K562 (cell line): ENCODE results near the gene SLC30A1. TPM values are rescaled to one million over a fixed set of nuclear protein-coding genes. Genes with fewer than 3 reads are reported as not detected.

Experiments used
- GABPA ChIP-seq: fragments of 200-800 bp; sonication (Bioruptor generic); conservative IDR thresholded peaks from 2 replicates; pipeline ENCODE4 v1.6.1; 2016; ENCODE audit warnings: low read depth, missing genetic modification characterization, missing compliant biosample characterization
- HSF4 ChIP-seq: fragments of 250-450 bp; sonication (Bioruptor Pico); IDR thresholded peaks from 2 replicates; pipeline ENCODE4 v2.1.2; 2022; ENCODE audit warnings: mild to moderate bottlenecking, moderate library complexity, borderline replicate concordance
- SIN3A ChIP-seq, 2 experiments: fragments of 150-350 bp in 1 of 2; IDR thresholded peaks; 2 replicates each; pipeline ENCODE4 v1.6.1; 2011 to 2016; ENCODE audit warnings: borderline replicate concordance in 2 of 2, low read depth in 2 of 2, low read length in 2 of 2, mild to moderate bottlenecking in 2 of 2, moderate library complexity in 2 of 2; ENCODE audit not compliant: control insufficient read depth in 1 of 2
- SIN3B ChIP-seq: fragments of 450-650 bp; IDR thresholded peaks from 2 replicates; pipeline ENCODE4 v1.6.1; 2017; ENCODE audit warnings: low read depth, mild to moderate bottlenecking, moderate library complexity
- SRSF9 ChIP-seq: fragments of 200-400 bp; formaldehyde crosslinking; IDR thresholded peaks from 2 replicates; pipeline ENCODE4 v1.6.1; 2017; ENCODE audit warnings: low read depth, low read length, borderline replicate concordance
- polyA plus RNA-seq, 8 experiments: library from polyadenylated mRNA; depleted of rRNA in 4 of 8; stranded (reverse) in 5 of 8; unstranded in 3 of 8; fragments of >200 nt; fragmentation: Nextera tagmentation in 2 of 8; fragmentation: Illumina TruSeq in 1 of 8; extraction: Ambion mirVana in 2 of 8; extraction: Trizol in 1 of 8; gene quantifications; 2 replicates each; pipeline versions ENCODE4 v1.2.1 to v1.2.3, GENCODE V29; 2011 to 2014; ENCODE audit warnings: inconsistent platforms in 1 of 8, missing spikeins in 1 of 8
- total RNA-seq, 7 experiments: library from RNA; depleted of rRNA in 6 of 7; stranded (reverse); fragments of >200 nt in 6 of 7; fragmentation: Illumina TruSeq in 2 of 7; extraction: Trizol in 2 of 7; gene quantifications; 2 replicates each; pipeline versions ENCODE4 v1.2.1 to v1.2.3, GENCODE V29; 2011 to 2021; ENCODE audit warnings: low replicate concordance in 1 of 7
- TF ChIP-seq, protein P1 (sequence below): fragments of 450-650 bp; IDR thresholded peaks from 2 replicates; pipeline ENCODE4 v1.6.1; 2016; ENCODE audit warnings: low read depth
- TF ChIP-seq, protein P2 (sequence below): fragments of 450-650 bp; IDR thresholded peaks from 2 replicates; pipeline ENCODE4 v1.6.1; 2018; ENCODE audit not compliant: partially characterized antibody

SLC30A1 gene
- total and polyA plus RNA-seq, 9 of the 15 experiments (the other 6 are each of a cell fraction or from before 2014, with no cell fraction given), result 4.1 to 14.4 (median 6.6) TPM

DNA sequence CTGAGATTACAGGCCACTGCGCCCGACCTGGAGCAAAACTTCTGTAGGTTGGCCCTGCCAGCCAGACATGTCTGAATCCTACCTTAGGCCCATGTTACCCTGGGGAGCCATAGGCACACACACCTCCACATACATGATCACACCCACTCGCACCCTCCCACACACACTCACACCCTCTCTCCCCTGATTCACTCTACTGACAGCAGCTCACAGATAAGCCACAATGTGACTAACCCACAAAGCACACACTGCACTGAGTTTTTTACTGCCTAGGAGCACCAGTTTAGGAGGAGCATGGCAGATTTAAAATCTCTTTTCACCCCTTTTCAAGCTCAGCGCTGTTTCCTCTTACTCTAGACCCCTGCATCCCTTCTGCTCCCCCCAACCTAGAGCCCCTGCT, 41.7 kb downstream of the SLC30A1 start (continued):
- TF ChIP-seq, protein P1, sequence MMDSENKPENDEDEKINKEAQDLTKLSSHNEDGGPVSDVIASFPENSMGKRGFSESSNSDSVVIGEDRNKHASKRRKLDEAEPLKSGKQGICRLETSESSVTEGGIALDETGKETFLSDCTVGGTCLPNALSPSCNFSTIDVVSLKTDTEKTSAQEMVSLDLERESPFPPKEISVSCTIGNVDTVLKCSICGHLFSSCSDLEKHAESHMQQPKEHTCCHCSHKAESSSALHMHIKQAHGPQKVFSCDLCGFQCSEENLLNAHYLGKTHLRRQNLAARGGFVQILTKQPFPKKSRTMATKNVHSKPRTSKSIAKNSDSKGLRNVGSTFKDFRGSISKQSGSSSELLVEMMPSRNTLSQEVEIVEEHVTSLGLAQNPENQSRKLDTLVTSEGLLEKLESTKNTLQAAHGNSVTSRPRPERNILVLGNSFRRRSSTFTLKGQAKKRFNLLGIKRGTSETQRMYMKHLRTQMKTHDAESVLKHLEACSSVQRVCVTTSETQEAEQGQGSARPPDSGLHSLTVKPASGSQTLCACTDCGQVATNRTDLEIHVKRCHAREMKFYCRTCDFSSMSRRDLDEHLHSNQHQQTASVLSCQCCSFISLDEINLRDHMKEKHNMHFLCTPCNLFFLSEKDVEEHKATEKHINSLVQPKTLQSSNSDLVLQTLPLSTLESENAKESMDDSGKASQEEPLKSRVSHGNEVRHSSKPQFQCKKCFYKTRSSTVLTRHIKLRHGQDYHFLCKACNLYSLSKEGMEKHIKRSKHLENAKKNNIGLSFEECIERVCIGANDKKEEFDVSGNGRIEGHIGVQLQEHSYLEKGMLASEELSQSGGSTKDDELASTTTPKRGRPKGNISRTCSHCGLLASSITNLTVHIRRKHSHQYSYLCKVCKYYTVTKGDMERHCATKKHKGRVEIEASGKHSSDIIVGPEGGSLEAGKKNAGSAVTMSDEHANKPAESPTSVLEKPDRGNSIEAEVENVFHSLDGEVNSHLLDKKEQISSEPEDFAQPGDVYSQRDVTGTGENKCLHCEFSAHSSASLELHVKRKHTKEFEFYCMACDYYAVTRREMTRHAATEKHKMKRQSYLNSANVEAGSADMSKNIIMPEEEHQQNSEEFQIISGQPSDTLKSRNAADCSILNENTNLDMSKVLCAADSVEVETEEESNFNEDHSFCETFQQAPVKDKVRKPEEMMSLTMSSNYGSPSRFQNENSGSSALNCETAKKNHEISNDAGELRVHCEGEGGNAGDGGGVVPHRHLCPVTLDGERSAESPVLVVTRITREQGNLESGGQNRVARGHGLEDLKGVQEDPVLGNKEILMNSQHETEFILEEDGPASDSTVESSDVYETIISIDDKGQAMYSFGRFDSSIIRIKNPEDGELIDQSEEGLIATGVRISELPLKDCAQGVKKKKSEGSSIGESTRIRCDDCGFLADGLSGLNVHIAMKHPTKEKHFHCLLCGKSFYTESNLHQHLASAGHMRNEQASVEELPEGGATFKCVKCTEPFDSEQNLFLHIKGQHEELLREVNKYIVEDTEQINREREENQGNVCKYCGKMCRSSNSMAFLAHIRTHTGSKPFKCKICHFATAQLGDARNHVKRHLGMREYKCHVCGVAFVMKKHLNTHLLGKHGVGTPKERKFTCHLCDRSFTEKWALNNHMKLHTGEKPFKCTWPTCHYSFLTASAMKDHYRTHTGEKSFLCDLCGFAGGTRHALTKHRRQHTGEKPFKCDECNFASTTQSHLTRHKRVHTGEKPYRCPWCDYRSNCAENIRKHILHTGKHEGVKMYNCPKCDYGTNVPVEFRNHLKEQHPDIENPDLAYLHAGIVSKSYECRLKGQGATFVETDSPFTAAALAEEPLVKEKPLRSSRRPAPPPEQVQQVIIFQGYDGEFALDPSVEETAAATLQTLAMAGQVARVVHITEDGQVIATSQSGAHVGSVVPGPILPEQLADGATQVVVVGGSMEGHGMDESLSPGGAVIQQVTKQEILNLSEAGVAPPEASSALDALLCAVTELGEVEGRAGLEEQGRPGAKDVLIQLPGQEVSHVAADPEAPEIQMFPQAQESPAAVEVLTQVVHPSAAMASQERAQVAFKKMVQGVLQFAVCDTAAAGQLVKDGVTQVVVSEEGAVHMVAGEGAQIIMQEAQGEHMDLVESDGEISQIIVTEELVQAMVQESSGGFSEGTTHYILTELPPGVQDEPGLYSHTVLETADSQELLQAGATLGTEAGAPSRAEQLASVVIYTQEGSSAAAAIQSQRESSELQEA, result no peak
- TF ChIP-seq HSF4 (CRISPR knock-in tag), result no peak
- TF ChIP-seq, protein P2, sequence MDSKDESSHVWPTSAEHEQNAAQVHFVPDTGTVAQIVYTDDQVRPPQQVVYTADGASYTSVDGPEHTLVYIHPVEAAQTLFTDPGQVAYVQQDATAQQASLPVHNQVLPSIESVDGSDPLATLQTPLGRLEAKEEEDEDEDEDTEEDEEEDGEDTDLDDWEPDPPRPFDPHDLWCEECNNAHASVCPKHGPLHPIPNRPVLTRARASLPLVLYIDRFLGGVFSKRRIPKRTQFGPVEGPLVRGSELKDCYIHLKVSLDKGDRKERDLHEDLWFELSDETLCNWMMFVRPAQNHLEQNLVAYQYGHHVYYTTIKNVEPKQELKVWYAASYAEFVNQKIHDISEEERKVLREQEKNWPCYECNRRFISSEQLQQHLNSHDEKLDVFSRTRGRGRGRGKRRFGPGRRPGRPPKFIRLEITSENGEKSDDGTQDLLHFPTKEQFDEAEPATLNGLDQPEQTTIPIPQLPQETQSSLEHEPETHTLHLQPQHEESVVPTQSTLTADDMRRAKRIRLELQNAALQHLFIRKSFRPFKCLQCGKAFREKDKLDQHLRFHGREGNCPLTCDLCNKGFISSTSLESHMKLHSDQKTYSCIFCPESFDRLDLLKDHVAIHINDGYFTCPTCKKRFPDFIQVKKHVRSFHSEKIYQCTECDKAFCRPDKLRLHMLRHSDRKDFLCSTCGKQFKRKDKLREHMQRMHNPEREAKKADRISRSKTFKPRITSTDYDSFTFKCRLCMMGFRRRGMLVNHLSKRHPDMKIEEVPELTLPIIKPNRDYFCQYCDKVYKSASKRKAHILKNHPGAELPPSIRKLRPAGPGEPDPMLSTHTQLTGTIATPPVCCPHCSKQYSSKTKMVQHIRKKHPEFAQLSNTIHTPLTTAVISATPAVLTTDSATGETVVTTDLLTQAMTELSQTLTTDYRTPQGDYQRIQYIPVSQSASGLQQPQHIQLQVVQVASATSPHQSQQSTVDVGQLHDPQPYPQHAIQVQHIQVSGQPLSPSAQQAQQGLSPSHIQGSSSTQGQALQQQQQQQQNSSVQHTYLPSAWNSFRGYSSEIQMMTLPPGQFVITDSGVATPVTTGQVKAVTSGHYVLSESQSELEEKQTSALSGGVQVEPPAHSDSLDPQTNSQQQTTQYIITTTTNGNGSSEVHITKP, result no peak
- no peak for TF ChIP-seq SRSF9
- no peak for TF ChIP-seq GABPA (tag)
- TF ChIP-seq SIN3B, result no peak
- no peak for TF ChIP-seq SIN3A (IDR thresholded peaks at IDR 0.05; ENCODE audit: borderline replicate concordance in 2 of 2, control insufficient read depth in 1 of 2, low read depth in 2 of 2, low read length in 2 of 2)
